Nephron (organoid): ENCODE measurements around the gene ATXN7L1.

Experiments used
- H3K27ac Mint-ChIP-seq, 3 experiments: 2 replicates each; pipeline ENCODE4 v1.8.0; 2020; ENCODE audit warnings: mixed read lengths in 3 of 3, mild to moderate bottlenecking in 2 of 3, moderate library complexity in 1 of 3
- H3K27me3 Mint-ChIP-seq: 2 replicates; pipeline ENCODE4 v1.8.0; 2021; ENCODE audit warnings: low read depth, mild to moderate bottlenecking, moderate library complexity, mixed read lengths
- H3K36me3 Mint-ChIP-seq: 2 replicates; pipeline ENCODE4 v1.8.0; 2020; ENCODE audit warnings: low read depth, mixed read lengths
- H3K4me1 Mint-ChIP-seq: 2 replicates; pipeline ENCODE4 v1.8.0; 2020; ENCODE audit warnings: mixed read lengths
- H3K4me3 Mint-ChIP-seq, 3 experiments: 2 replicates each; pipeline ENCODE4 v1.8.0; 2020; ENCODE audit warnings: mild to moderate bottlenecking in 3 of 3, mixed read lengths in 3 of 3, moderate library complexity in 2 of 3
- H3K9me3 Mint-ChIP-seq: 2 replicates; pipeline ENCODE4 v1.8.0; 2020; ENCODE audit warnings: mixed read lengths
- CTCF ChIP-seq, 3 experiments: fragments of 200-600 bp; sonication (generic); IDR thresholded peaks; one replicate each; pipeline ENCODE4 v1.5.0; 2021; ENCODE audit warnings: antibody characterized with exemption in 3 of 3; ENCODE audit not compliant: unreplicated experiment in 3 of 3

ATXN7L1 gene

DNA sequence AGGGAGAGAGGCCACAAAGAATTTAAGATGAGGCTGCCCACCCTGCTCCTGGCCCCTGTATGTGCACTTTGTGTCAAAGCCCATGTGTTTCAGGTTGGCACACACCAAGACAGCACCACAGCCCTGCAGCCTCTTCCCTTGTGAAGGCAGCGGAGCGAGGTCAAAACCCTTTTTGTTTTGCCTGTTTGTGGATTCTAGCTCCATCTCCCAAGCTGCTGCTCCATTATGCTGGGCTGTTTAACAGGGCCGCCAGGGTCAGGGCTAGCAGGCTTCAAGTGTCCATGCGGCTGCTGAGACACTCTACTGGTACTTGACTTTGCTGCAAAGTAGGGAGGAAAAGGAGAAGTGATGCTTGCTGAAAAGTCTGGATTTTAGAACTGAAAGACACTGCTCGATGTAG lies 152.8 kb downstream of the ATXN7L1 start:
- H3K27ac Mint-ChIP-seq: no peak overlapping the region
- no peak overlapping the region for H3K4me3 Mint-ChIP-seq
- no peak for TF ChIP-seq CTCF (IDR thresholded peaks at IDR 0.05; ENCODE audit: unreplicated experiment in 3 of 3)
- no peaks in the 10 kb centered on the region for H3K36me3 Mint-ChIP-seq
- H3K27me3 Mint-ChIP-seq: no peaks in the 10 kb centered on the region
- no peaks in the 10 kb centered on the region for H3K9me3 Mint-ChIP-seq
- H3K4me1 Mint-ChIP-seq: peaks cover 5% of the 10 kb centered on the region

- Mint-ChIP-seq H3K4me1 (peaks cover 5% of the 10 kb centered on the region), H3K27me3 (no peaks in the 10 kb centered on the region), H3K4me3 (no peak overlapping the region), H3K9me3 (no peaks in the 10 kb centered on the region), H3K36me3 (no peaks in the 10 kb centered on the region), H3K27ac (no peak overlapping the region)
- no peak for TF ChIP-seq CTCF (IDR thresholded peaks at IDR 0.05; ENCODE audit: unreplicated experiment in 3 of 3)
Measured at GRCh38 chr7:105721571-105722104, 154.8 kb downstream of the ATXN7L1 start.

DNA sequence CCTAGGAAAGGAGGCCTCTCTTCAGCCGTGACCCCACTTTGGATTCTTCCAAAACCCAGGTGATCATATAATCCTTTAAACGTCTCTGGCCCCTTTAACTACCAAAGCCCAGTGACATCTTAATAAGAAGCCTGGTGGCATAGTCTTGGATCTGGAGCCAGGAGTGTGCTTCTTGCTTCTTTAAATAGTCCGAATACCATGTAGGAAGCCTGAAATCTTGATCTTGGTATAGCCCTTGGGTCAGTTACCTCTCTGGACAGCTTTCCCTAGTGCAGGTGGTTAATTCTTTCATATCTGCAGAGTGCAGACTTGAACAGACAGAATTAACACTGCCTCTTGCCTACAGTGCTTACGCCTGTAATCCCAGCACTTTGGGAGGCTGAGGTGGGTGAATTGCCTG lies 156.5 kb downstream of the ATXN7L1 start:
- H3K27me3 Mint-ChIP-seq: no peaks in the 10 kb centered on the region

GRCh38 chr7:105719395-105719794 lies 157.0 kb downstream of the ATXN7L1 start:
- H3K27me3 Mint-ChIP-seq: no peaks in the 10 kb centered on the region
- H3K36me3 Mint-ChIP-seq: no peaks in the 10 kb centered on the region
- TF ChIP-seq CTCF (IDR thresholded peaks at IDR 0.05; ENCODE audit: unreplicated experiment in 3 of 3): no peak
- H3K9me3 Mint-ChIP-seq: no peaks in the 10 kb centered on the region
- H3K4me1 Mint-ChIP-seq: peaks cover 5% of the 10 kb centered on the region
- H3K27ac Mint-ChIP-seq: no peak overlapping the region
- H3K4me3 Mint-ChIP-seq: no peak overlapping the region

More for the DNA sequence above, 156.5 kb downstream of the ATXN7L1 start:
- TF ChIP-seq CTCF (IDR thresholded peaks at IDR 0.05; ENCODE audit: unreplicated experiment in 3 of 3): no peak
- no peaks in the 10 kb centered on the region for H3K36me3 Mint-ChIP-seq
- peaks cover 5% of the 10 kb centered on the region for H3K4me1 Mint-ChIP-seq
- H3K27ac Mint-ChIP-seq: no peak overlapping the region
- H3K9me3 Mint-ChIP-seq: no peaks in the 10 kb centered on the region
- no peak overlapping the region for H3K4me3 Mint-ChIP-seq

GRCh38 chr7:105718511-105718925 lies 157.9 kb downstream of the ATXN7L1 start:
- Mint-ChIP-seq H3K27me3 (no peaks in the 10 kb centered on the region), H3K9me3 (no peaks in the 10 kb centered on the region), H3K27ac (no peak overlapping the region), H3K4me3 (no peak overlapping the region), H3K4me1 (peaks cover 5% of the 10 kb centered on the region), H3K36me3 (peaks cover 5% of the 10 kb centered on the region)
- no peak for TF ChIP-seq CTCF (IDR thresholded peaks at IDR 0.05; ENCODE audit: unreplicated experiment in 3 of 3)

DNA sequence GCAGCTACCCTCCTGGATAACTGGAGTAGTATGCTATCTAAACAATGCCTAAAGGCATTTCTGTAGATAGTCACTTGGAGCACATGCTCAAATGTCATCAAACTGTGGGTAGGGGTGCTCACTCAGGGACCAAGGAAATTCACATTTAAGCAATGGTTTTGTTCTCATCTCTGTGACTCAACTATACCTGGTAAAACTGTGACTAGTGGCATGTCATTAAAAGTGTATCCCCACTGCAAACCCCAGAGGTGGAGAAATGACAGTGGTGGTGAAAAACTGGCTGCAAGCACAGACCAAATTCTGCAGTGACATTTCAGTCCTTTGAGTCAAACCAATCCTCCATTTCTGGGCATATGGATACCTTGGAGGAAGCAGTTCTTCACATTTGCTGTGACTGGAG lies 160.9 kb downstream of the ATXN7L1 start:
- no peaks in the 10 kb centered on the region for H3K27me3 Mint-ChIP-seq
- no peak for TF ChIP-seq CTCF (IDR thresholded peaks at IDR 0.05; ENCODE audit: unreplicated experiment in 3 of 3)
- H3K4me1 Mint-ChIP-seq: peaks cover 5% of the 10 kb centered on the region
- H3K9me3 Mint-ChIP-seq: peaks cover 20% of the 10 kb centered on the region
- H3K36me3 Mint-ChIP-seq: peaks cover 29% of the 10 kb centered on the region
- H3K4me3 Mint-ChIP-seq: no peak overlapping the region
- no peak overlapping the region for H3K27ac Mint-ChIP-seq
